Ishikawa (cell line): ENCODE data around the gene ARF5.

Experiments
- CEBPB ChIP-seq: IDR thresholded peaks from 2 replicates; pipeline ENCODE4 v1.6.1; 2012
- CREB1 ChIP-seq: IDR thresholded peaks from 2 replicates; pipeline ENCODE4 v1.6.1; 2012; ENCODE audit warnings: low read depth
- EGR1 ChIP-seq: IDR thresholded peaks from 2 replicates; pipeline ENCODE4 v1.6.1; 2012
- EP300 ChIP-seq: IDR thresholded peaks from 2 replicates; pipeline ENCODE4 v1.6.1; 2012; ENCODE audit warnings: borderline replicate concordance
- FOXM1 ChIP-seq: IDR thresholded peaks from 2 replicates; pipeline ENCODE4 v1.6.1; 2012; ENCODE audit warnings: low read depth, borderline replicate concordance
- NFIC ChIP-seq: IDR thresholded peaks from 2 replicates; pipeline ENCODE4 v1.6.1; 2012
- RAD21 ChIP-seq: IDR thresholded peaks from 2 replicates; pipeline ENCODE4 v1.6.1; 2012; ENCODE audit warnings: low read depth
- TAF1 ChIP-seq: IDR thresholded peaks from 2 replicates; pipeline ENCODE4 v1.6.1; 2012; ENCODE audit warnings: low read depth, mild to moderate bottlenecking
- TCF12 ChIP-seq: IDR thresholded peaks from 2 replicates; pipeline ENCODE4 v1.6.1; 2012; ENCODE audit warnings: low read depth
- TEAD4 ChIP-seq: IDR thresholded peaks from 2 replicates; pipeline ENCODE4 v1.6.1; 2012
- USF1 ChIP-seq: IDR thresholded peaks from 2 replicates; pipeline ENCODE4 v1.6.1; 2012
- YY1 ChIP-seq: IDR thresholded peaks from 2 replicates; pipeline ENCODE4 v1.6.1; 2012; ENCODE audit warnings: low read depth
- ZBTB7A ChIP-seq: IDR thresholded peaks from 2 replicates; pipeline ENCODE4 v1.6.1; 2012; ENCODE audit warnings: low read depth
- TF ChIP-seq, protein P1 (sequence below): IDR thresholded peaks from 2 replicates; pipeline ENCODE4 v1.6.1; 2012
- TF ChIP-seq, protein P2 (sequence below): IDR thresholded peaks from 2 replicates; pipeline ENCODE4 v1.6.1; 2012; ENCODE audit warnings: low read depth, mild to moderate bottlenecking

ARF5 gene

DNA sequence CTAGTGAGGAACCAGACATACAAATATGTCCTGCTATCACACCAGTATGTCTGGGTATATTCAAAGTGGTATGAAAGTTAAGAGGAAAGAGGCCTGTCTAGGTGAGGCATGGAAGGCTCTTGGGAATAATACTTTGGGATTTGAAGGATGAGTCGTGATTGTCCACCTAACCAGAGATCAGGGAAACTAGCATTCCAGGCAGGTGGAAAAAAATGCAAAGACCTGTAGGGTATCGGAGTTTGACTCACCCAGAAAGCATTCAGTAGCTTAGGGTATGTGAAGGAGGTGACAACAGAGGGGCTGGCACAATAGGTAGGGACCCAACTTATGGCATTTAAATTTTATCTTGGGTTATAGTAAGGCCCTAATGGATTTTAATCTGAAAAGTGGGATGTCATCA, 1.9 kb upstream of the ARF5 start:
- no peak for TF ChIP-seq TAF1
- TF ChIP-seq ZBTB7A, result no peak
- no peak for TF ChIP-seq NFIC
- TF ChIP-seq YY1, result no peak
- TF ChIP-seq RAD21, result no peak
- TF ChIP-seq, protein P1, sequence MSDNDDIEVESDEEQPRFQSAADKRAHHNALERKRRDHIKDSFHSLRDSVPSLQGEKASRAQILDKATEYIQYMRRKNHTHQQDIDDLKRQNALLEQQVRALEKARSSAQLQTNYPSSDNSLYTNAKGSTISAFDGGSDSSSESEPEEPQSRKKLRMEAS, result no peak
- TF ChIP-seq CEBPB, result no peak
- TF ChIP-seq EP300, result no peak
- TF ChIP-seq CREB1, result no peak

DNA sequence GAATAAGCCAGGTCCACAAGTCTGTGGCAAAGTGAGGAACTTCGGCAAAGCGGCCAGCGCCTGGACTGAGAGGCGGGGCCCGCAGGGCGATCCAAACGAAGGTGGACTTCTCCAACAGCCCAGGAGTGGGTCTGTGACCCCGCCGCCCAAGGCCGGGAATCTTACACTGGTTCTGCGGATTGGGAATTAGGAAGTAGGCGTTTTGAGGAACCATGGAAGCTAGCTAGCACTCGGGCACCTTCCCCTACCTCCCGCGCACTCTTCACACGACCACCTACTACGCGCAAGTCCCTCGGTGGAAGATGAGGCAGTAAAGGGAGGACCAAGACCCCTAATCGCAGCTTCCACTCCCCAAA, 570 bp upstream of the ARF5 start:
- TF ChIP-seq RAD21, result no peak
- no peak for TF ChIP-seq FOXM1
- TF ChIP-seq, protein P2, sequence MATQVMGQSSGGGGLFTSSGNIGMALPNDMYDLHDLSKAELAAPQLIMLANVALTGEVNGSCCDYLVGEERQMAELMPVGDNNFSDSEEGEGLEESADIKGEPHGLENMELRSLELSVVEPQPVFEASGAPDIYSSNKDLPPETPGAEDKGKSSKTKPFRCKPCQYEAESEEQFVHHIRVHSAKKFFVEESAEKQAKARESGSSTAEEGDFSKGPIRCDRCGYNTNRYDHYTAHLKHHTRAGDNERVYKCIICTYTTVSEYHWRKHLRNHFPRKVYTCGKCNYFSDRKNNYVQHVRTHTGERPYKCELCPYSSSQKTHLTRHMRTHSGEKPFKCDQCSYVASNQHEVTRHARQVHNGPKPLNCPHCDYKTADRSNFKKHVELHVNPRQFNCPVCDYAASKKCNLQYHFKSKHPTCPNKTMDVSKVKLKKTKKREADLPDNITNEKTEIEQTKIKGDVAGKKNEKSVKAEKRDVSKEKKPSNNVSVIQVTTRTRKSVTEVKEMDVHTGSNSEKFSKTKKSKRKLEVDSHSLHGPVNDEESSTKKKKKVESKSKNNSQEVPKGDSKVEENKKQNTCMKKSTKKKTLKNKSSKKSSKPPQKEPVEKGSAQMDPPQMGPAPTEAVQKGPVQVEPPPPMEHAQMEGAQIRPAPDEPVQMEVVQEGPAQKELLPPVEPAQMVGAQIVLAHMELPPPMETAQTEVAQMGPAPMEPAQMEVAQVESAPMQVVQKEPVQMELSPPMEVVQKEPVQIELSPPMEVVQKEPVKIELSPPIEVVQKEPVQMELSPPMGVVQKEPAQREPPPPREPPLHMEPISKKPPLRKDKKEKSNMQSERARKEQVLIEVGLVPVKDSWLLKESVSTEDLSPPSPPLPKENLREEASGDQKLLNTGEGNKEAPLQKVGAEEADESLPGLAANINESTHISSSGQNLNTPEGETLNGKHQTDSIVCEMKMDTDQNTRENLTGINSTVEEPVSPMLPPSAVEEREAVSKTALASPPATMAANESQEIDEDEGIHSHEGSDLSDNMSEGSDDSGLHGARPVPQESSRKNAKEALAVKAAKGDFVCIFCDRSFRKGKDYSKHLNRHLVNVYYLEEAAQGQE, result no peak
- TF ChIP-seq EGR1, result no peak
- TF ChIP-seq USF1, result no peak
- no peak for TF ChIP-seq ZBTB7A
- no peak for TF ChIP-seq TEAD4
- TF ChIP-seq TCF12, result no peak
- no peak for TF ChIP-seq YY1
- TF ChIP-seq CEBPB, result no peak
- TF ChIP-seq CREB1, result no peak
- TF ChIP-seq, protein P1, result no peak
- no peak for TF ChIP-seq NFIC
- TF ChIP-seq EP300, result no peak

DNA sequence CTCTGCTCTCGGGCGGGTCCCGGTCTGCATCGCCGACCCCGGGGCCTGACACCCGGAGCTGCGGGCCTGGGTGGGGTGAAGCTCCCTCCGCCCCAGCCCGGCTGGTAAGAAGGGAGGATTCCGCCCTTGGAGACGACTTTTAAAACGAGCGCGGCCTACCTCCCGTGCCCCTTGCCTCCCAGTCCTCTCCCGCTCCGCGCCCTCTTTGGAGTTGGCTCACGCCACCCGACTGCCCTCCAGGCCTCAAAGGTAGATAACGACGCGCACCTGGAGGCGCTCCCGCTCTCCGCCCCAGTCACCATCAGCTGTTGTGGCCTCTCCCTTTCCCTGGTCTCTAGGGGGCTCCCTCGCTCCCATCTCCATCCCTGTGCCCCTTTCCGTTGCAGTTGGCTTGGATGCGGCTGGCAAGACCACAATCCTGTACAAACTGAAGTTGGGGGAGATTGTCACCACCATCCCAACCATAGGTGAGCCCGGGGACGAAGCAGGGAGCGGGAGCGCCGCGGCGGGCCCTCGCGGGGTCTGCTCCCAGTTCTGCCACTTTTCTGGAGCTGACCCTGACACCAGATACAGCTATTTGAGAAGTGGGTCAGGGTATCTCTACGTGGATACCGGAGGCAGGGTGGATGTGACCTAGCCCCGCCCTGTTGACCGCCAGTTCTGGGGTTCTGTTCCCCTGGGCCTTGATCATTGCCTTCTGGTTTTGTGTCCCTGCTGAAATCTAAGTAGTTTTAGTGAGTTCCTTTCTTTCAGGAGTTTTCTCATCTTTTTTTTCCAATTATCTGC, 679 bp downstream of the ARF5 start:
- peak; percentile 56 for TF ChIP-seq RAD21
- TF ChIP-seq, protein P1, result peak; percentile 53
- no peak for TF ChIP-seq EP300

- no peak for TF ChIP-seq TAF1
- TF ChIP-seq, protein P2, result no peak
- TF ChIP-seq EP300, result no peak
Observed at GRCh38 chr7:127589896-127590295, 1.7 kb downstream of the ARF5 start.

GRCh38 chr7:127591189-127591588, 3.0 kb downstream of the ARF5 start:
- TF ChIP-seq YY1 (no peak), TEAD4 (no peak), TAF1 (no peak), TCF12 (no peak), FOXM1 (no peak), ZBTB7A (no peak), CEBPB (no peak), RAD21 (no peak), USF1 (no peak), EGR1 (no peak)
- TF ChIP-seq, protein P2, result no peak
- TF ChIP-seq, protein P1, result no peak
